ENCODE measurements around the gene LASP1NB.
"Not testable (repeated sequence)": the region's sequence is repeated elsewhere in the genome, so short reads cannot be mapped to it uniquely, and the experiment has no call there.

Gene LASP1NB

DNA sequence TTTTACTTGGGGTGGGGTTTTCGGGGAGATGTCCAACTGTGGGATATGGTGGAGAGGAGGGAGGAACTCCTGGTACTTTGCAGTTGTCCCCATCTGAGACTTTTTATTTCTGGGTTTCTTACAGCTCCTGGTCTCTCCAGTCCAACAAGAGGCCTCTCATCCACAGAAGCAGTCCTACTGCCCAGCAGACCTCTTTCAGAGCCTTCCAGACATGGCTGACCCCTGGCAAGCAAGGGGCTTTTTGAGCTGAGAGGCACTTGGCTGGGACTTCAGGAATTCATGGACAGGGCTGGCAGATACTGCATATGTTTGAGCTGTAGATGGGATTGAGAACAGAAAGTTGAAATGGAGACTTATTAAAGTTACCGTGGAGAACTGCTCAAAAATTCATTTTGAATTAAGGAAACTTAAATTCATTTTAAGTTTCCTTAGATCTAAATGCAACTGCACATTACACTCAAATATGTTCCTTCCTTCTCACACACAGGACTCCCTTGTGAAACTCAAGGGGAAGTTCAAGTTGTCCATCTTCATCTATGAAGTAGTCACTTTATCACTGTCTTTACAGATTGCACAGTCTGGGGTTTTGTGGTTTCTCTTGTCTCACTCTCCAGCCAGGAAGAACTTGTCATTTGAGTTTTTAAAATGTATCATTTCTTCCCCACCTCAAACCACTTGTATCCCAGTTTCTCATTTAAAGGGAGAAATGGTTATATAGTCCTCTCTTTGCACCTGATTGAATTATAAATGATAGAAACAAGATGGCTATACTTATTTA is 1.1 kb downstream of the LASP1NB start:
- POLR2A ChIA-PET = interaction anchor here (0.6 kb wide), 1 partner anchor 79 kb away, joined by 4 read pairs; no protein-coding TSS in a partner anchor
- TF ChIP-seq, protein P1, sequence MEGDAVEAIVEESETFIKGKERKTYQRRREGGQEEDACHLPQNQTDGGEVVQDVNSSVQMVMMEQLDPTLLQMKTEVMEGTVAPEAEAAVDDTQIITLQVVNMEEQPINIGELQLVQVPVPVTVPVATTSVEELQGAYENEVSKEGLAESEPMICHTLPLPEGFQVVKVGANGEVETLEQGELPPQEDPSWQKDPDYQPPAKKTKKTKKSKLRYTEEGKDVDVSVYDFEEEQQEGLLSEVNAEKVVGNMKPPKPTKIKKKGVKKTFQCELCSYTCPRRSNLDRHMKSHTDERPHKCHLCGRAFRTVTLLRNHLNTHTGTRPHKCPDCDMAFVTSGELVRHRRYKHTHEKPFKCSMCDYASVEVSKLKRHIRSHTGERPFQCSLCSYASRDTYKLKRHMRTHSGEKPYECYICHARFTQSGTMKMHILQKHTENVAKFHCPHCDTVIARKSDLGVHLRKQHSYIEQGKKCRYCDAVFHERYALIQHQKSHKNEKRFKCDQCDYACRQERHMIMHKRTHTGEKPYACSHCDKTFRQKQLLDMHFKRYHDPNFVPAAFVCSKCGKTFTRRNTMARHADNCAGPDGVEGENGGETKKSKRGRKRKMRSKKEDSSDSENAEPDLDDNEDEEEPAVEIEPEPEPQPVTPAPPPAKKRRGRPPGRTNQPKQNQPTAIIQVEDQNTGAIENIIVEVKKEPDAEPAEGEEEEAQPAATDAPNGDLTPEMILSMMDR (IDR thresholded peaks at IDR 0.05; ENCODE audit: control extremely low read depth, extremely low read depth, low read depth, missing control alignments) = no peak
- DNase-seq (ENCODE audit: extremely low spot score) = no peak
- CTCF ChIA-PET = interaction anchor here (1.4 to 1.6 kb wide), 3 partner anchors 9 to 57 kb away, joined by 3 to 5 read pairs (median 5); no protein-coding TSS in a partner anchor

DNA sequence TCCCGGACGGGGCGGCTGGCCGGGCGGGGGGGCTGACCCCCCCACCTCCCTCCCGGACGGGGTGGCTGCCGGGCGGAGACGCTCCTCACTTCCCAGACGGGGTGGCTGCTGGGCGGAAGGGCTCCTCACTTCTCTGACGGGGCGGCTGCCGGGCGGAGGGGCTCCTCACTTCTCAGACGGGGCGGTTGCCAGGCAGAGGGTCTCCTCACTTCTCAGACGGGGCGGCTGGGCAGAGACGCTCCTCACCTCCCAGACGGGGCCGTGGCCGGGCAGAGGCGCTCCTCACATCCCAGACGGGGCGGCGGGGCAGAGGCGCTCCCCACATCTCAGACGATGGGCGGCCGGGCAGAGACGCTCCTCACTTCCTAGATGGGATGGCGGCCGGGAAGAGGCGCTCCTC is 5.4 kb downstream of the LASP1NB start:
- POLR2A ChIA-PET; CTCF ChIA-PET; DNase-seq (ENCODE audit: extremely low spot score): not testable (repeated sequence)

DNA sequence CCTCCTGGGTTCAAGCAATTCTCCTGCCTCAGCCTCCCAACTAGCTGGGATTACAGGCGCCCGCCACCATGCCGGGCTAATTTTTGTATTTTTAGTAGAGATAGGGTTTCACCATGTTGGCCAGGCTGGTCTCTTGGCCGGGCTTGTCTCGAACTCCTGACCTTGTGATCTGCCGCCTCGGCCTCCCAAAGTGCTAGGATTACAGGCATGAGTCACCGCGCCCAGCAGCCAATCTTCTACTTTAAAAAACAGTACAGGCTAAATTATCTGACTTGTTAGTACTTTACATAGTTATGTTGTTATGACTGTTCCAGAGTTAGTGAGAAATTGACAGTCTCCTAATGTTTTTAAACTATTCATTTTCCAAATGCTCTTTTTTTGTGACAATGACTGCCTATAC is 8.5 kb downstream of the LASP1NB start:
- CTCF ChIA-PET = interaction anchor here (2.8 kb wide), 1 partner anchor 10 kb away, joined by 7 read pairs; no protein-coding TSS in a partner anchor
- DNase-seq (ENCODE audit: extremely low spot score); POLR2A ChIA-PET: not testable (repeated sequence)

DNA sequence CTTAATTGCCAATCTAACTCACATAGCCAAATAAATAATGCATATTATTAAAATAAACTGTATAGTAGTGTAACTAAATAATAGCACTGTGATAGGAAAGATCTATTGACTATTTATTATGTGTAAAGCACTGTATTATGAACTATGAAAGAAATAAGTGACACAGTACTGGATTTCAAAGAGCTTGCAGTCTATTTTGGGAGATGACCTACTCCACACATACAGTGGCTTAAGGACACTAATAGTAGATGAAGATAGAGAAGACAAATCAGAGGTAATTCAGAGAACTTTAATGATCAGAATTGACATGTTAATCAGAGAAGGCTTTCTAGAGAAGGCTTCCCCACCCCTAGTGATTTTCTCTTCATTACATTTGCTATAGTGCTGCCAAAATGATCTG is 14.6 kb downstream of the LASP1NB start:
- no peak for DNase-seq (ENCODE audit: extremely low spot score)
- TF ChIP-seq, protein P1 (IDR thresholded peaks at IDR 0.05; ENCODE audit: control extremely low read depth, extremely low read depth, low read depth, missing control alignments) = no peak
- POLR2A ChIA-PET = no interaction called here
- CTCF ChIA-PET = interaction anchor here (1.0 to 1.9 kb wide), 2 partner anchors 15 to 43 kb away, joined by 4 to 5 read pairs; partner anchors contain the start of gene LASP1NB

- CTCF ChIA-PET = interaction anchor here (1.0 to 1.9 kb wide), 2 partner anchors 16 to 43 kb away, joined by 4 to 5 read pairs; partner anchors contain the start of gene LASP1NB
- TF ChIP-seq, protein P1 (IDR thresholded peaks at IDR 0.05; ENCODE audit: control extremely low read depth, extremely low read depth, low read depth, missing control alignments) = no peak
- DNase-seq (ENCODE audit: extremely low spot score) = no peak
- POLR2A ChIA-PET = interaction anchor here (0.6 kb wide), 1 partner anchor 539 kb away, joined by 6 read pairs; no protein-coding TSS in a partner anchor
These were observed 15.0 kb downstream of the LASP1NB start for GRCh38 chr17:38940404-38940803.

GRCh38 chr17:38942696-38943334 is 17.4 kb downstream of the LASP1NB start:
- TF ChIP-seq, protein P1 (IDR thresholded peaks at IDR 0.05; ENCODE audit: control extremely low read depth, extremely low read depth, low read depth, missing control alignments) = no peak
- ChIA-PET CTCF (interaction anchor here (1.2 to 1.9 kb wide), 2 partner anchors 20 to 41 kb away, joined by 3 to 9 read pairs; no protein-coding TSS in a partner anchor), POLR2A (no interaction called here)
- DNase-seq (ENCODE audit: extremely low spot score) = peak; percentile 43

DNA sequence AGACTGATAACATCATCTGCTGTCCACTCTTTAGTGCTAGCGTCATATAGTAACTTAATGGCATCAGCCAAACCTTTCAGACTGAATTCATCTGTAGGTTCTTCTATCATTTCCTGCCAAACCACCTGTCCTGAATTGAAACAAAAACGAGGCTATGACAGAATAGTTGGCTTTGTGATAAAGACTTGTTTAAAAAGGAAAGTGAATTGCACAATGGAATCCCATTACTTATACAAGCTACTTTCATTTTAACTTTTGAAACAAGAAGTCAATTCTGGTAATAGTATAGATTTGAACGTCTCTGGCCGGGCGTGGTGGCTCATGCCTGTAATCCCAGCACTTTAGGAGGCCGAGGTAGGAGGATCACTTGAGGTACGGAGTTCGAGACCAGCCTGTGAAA is 18.2 kb downstream of the LASP1NB start:
- ChIA-PET CTCF (interaction anchor here (1.2 to 1.9 kb wide), 2 partner anchors 21 to 40 kb away, joined by 3 to 9 read pairs; no protein-coding TSS in a partner anchor), POLR2A (interaction anchor here (0.6 kb wide), 1 partner anchor 12 kb away, joined by 10 read pairs; no protein-coding TSS in a partner anchor)

More for the DNA sequence above, 18.2 kb downstream of the LASP1NB start:
- no peak for DNase-seq (ENCODE audit: extremely low spot score)
- TF ChIP-seq, protein P1 (IDR thresholded peaks at IDR 0.05; ENCODE audit: control extremely low read depth, extremely low read depth, low read depth, missing control alignments) = no peak
